Uterus (tissue), 2 donors: Measurements from ENCODE around the gene B3GNT8.

ENCODE experiments used
- CTCF ChIP-seq, 4 experiments: fragments of 200-600 bp in 2 of 4; fragments of 450-650 bp in 2 of 4; sonication (generic) in 2 of 4; IDR thresholded peaks; one replicate each; pipeline ENCODE4 v1.5.1; 2016 to 2019; ENCODE audit warnings: antibody characterized with exemption in 4 of 4, mild to moderate bottlenecking in 2 of 4, moderate library complexity in 1 of 4
- POLR2A ChIP-seq, 2 donors: fragments of 450-650 bp; IDR thresholded peaks; one replicate each; pipeline ENCODE4 v1.6.1; 2016; ENCODE audit warnings: antibody characterized with exemption in 2 of 2, mild to moderate bottlenecking in 1 of 2, moderate library complexity in 1 of 2

- TF ChIP-seq CTCF (IDR thresholded peaks at IDR 0.05) (no peak), POLR2A (IDR thresholded peaks at IDR 0.05) (no peak)
Measured at GRCh38 chr19:41412953-41413352, 14.2 kb downstream of the B3GNT8 start.
